ENCODE results near the gene STOM.

DNA sequence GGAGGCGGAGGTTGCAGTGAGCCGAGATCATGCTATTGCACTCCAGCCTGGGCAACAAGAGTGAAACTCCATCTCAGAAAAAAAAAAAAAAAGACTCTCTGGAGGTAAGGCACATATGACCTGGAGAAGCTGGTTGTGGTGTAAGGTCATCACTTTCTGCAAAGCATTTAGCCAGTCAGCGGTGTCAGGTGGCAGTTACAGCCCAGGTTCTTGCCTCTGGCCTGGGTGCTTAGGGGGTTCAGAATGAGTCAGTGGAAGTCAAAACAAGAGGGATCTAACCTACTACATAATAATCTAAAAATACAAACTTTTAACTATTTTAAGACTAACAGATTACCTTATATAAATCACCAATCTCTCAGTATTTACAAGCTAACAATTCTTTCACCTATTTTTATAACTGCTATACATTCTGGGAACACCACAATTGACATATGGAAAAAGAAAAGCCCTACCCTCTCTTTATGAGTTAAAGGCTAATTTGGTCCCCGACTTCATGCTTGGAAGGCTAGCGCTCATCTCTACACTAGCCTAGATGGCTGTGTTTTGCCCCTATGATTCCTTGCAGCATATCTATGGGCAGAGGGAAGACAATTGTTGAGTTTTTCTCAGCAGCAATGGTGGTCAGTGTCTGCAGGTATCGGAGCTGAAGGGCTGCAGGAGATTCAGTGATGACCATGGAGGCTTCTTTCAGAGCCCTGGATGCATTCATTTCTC lies 29.2 kb downstream of the STOM start:
- TF ChIP-seq RCOR1 (conservative IDR thresholded peaks at IDR 0.05; ENCODE audit: low read depth, low read length): no peak
- TF ChIP-seq EZH2 (IDR thresholded peaks at IDR 0.05; ENCODE audit: borderline replicate concordance, control insufficient read depth, low read depth, low read length): no peak
- TF ChIP-seq, protein P1, sequence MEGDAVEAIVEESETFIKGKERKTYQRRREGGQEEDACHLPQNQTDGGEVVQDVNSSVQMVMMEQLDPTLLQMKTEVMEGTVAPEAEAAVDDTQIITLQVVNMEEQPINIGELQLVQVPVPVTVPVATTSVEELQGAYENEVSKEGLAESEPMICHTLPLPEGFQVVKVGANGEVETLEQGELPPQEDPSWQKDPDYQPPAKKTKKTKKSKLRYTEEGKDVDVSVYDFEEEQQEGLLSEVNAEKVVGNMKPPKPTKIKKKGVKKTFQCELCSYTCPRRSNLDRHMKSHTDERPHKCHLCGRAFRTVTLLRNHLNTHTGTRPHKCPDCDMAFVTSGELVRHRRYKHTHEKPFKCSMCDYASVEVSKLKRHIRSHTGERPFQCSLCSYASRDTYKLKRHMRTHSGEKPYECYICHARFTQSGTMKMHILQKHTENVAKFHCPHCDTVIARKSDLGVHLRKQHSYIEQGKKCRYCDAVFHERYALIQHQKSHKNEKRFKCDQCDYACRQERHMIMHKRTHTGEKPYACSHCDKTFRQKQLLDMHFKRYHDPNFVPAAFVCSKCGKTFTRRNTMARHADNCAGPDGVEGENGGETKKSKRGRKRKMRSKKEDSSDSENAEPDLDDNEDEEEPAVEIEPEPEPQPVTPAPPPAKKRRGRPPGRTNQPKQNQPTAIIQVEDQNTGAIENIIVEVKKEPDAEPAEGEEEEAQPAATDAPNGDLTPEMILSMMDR (IDR thresholded peaks at IDR 0.05 in 2 of 3, conservative IDR thresholded peaks at IDR 0.05 in 1 of 3; ENCODE audit: control insufficient read depth in 2 of 3, extremely low read depth in 1 of 3, insufficient read depth in 1 of 3, low read depth in 3 of 3, low read length in 3 of 3): no peak

Data from GM12878 (cell line).